GM21717 (cell line): ENCODE measurements around the gene MED7.
A peak's percentile ranks its signal among the peaks of the same experiment; 100 is the strongest.

Experiments used
- ATAC-seq: cut with Tn5 transposase; IDR thresholded peaks from one replicate; pipeline ENCODE4 v1.9.1; 2021; ENCODE audit warnings: mild to moderate bottlenecking, moderate library complexity; ENCODE audit not compliant: unreplicated experiment

Gene MED7

GRCh38 chr5:157107508-157107907 is 35.2 kb downstream of the MED7 start:
- ATAC-seq: no peak

- ATAC-seq: no peak
Measured at GRCh38 chr5:157106630-157107461, 35.8 kb downstream of the MED7 start.

- ATAC-seq: no peak
Measured at GRCh38 chr5:157100140-157100679, 42.5 kb downstream of the MED7 start.

- peak; percentile 71 for ATAC-seq
Measured at GRCh38 chr5:157088342-157088990, 54.2 kb downstream of the MED7 start.
